NCI-H1105 treated with DMSO at 0.1 percent for 48 hours (cell line): ENCODE data around the gene PPP1R12A.
"Not testable (repeated sequence)": the region's sequence is repeated elsewhere in the genome, so short reads cannot be mapped to it uniquely, and the experiment has no call there.

Experiments used
- DNase-seq: peaks from one replicate; lab custom pipeline; 2025; lab: John Stamatoyannopoulos, UW

PPP1R12A gene

DNA sequence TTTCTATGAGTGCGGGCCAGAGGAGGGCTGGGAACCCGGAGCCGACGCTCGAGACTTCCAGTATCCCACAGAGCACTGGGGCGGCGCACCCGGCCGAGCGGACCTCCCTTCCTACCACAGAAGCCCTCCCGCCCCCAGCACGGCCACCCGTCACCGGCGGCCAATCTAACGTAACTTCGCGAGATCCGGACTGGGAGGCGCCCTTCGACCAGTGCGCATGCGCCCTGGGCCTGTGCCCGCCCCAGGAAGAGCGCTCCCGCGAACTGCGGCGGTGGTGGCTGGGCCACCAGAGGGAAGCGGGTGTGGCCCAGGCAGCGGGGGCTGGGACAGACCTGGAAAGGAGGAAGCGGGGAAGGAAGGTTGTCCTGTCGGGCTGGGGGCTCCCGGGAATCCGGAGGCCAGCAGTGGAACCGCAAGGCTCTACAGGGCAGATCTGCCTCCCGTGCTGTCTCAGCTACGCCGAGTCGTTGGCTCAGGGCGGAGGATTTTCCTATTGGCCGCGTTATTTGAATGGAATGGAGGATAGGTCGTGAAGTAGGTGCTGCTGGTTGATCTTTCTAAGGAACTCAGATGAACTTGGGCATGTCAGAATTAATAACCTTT lies at the start of gene PPP1R12A:
Gene PPP1R12A (minus strand): TSS at position 77 of the 603 bp plus-strand sequence. CDS start 166 bp downstream, outside the sequence.
- peak; percentile 97 for DNase-seq

DNA sequence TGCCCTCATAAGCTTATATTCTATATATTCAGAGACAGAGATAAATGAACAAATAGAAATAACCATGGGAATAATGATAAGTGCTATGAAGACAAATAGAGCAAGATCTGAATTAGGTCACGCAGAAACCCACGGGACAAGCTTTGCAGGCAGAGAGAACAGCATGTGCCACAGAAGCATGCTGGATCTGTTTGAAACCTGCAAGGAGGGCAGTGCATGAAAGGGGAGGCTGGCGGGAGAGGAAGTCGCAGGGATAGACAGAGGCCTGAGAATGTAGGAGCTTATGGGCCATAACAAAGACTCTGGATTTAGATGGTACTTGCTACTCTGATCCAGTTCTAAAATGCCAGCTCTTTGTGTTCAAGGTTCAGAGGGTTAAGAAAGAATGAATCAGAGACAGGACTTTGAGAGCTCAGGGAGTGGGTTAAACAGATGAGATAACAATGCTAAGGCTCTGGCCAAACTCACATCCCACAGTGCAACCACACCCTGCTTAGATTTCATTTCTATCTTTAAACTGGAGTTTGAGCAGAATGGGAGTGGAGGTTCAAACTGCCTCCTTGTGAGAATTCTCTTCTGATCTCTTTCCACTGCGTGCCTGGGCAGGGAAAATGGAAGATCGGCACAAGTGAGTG lies 49.2 kb upstream of the PPP1R12A start:
- no peak for DNase-seq

GRCh38 chr12:79983492-79983891 lies 48.6 kb upstream of the PPP1R12A start:
- no peak for DNase-seq

DNA sequence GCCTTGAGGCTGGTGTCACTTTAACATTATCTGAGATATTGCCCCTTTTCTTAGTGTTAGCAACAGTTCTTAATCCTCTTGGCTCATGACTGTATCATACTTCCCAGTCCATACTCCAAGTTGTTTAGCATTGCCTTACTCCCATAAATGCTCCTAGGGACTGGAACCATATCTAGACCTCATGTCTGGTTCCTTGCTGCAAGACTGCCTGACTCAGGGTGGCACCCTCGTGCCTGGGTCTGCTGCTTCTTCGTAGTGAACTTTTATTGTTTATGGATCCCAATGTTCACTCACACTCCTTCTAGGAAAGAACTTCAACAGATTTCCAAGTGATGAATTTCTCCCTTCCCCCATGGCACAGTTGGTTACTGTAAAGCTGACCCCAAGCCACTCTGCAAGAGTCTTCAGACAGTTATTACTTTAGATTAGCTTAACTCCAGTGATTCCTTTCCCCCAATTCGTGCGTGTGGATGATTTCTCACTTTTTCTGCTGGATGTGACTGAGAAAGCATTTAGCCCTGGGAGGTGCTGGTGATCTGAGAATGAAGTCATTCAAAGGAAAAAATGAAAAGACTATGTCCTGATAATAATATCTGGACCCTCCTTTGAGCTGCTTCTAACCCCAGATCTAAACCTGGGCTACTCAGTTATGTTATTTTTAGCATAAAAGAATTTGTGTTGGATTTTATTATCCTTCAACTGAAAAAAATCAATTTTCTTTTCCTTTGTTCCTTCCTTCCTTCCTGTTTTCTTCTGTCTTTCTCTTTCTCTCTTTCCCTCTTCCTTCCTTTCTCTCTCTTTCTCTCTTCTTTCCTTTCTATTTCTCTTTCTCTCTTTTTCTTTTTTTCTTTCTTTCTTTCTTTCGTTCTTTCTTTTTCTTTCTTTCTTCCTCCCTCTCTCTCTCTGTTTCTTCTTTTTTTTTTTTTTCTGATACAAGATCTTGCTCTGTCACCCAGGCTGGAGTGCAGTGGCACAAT lies 47.5 kb upstream of the PPP1R12A start:
- DNase-seq = no peak

- DNase-seq = no peak
Measured at GRCh38 chr12:79978692-79979091, 43.8 kb upstream of the PPP1R12A start.

DNA sequence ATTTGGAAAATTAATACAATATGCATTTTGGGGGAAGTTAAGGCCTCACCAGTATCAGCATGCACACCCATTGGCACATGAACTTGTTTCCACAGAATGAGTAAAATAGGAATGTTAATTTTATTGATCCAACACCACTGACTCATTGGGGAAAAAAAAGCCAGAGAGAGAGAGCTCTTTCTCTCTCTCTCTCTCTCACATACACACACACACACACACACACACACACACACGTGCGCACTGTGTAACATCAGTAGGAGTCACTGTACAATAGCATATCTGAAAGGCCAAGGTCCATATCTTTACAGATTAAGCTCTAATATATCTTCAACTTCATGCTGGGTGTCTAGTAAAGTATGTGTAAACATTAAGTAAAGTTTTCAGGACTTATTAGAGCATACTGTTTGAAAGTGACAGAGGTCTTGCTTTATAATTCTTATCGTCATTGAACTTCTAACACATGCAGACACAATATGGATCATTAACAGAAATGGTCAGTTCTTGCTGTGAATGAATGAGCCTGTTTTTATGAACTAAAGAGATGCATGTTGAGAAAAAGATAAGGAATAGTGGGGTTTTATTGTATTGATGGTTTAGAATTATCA lies 43.1 kb upstream of the PPP1R12A start:
- not testable (repeated sequence) for DNase-seq

GRCh38 chr12:79975143-79975542 lies 40.2 kb upstream of the PPP1R12A start:
- DNase-seq = no peak

DNA sequence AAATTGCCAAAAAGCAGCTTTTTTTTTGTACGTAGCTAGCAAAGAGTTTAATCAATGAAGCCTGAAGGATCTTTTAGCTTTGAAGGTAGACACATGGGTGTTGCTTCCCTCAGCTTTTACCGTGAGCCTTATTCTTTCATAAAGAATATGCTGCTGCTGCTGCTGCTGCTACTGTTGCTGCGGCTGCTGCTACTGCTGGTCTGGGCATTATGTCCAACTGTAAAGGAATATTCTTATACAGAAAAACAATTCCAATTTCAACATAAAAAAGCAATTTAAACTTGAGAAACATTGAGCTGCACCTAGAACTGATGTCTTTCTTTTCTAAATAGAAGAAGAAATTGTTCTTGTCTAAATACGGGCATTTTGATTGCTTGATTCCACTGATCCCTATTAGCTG lies 38.9 kb upstream of the PPP1R12A start:
- no peak for DNase-seq

- no peak for DNase-seq
Measured at GRCh38 chr12:79964100-79964627, 29.3 kb upstream of the PPP1R12A start.

GRCh38 chr12:79961411-79961810 lies 26.5 kb upstream of the PPP1R12A start:
- DNase-seq = no peak

DNA sequence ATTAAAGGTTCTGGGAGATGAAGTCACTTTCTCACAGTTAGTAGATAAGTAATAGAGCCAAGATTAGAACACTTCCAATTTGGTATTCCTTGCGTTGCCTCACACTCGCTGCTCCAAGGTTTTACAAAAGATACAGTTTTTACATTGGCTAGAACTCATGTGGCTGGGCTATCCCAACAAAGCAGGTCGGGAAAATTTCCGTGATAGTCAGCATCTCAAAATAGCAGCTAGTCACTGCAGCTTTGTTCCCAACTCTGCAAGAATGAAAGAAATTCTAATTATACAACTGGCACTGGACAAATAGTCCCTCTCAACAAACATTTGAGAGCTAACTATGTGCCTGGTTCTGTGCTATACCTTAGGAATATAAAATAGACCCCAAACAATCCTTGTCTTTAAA lies 24.6 kb upstream of the PPP1R12A start:
- DNase-seq = no peak

DNA sequence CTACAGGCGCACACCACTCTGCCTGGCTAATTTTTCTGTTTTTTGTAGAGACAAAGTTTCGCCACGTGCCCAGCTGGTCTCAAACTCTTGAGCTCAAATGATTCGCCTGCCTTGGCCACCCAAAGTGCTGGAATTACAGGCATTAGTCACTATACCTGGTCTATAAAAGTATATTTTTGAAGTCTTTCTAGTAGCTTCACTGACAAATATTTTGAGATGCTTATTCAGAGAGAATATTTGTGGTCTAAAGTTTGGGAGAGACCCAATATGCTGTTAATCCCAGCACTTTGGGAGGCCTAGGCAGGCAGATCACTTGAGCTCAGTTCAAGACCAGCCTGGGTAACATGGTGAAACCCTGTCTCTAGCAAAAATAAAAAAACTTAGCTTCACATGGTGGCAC lies 22.0 kb upstream of the PPP1R12A start:
- DNase-seq = no peak

- DNase-seq = no peak
Measured at GRCh38 chr12:79955561-79955960, 20.7 kb upstream of the PPP1R12A start.

DNA sequence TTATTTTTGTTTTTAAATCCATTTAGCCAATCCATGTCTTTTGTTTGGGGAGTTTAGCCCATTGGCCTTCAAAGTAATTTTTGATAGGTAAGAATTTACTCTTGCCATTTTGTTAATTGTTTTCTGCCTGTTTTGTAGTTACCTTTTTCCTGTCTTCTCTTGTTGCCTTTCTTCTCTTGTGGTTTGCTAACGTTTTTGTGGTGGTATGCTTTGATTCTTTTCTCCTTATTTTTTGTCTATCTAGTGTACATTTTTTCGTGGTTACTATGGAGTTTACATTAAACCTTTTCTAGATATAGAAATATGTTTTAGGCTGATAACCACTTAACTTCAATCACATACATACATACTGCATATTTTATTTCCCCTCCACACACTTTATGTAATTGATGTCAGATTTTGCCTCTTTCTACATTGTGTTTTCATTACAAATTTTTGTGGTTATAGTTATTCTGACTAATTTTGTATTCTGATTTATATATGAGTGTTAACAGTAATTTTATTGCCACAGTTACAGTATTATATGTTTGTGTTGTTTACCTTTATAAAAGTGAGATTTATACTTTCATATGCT lies 19.2 kb upstream of the PPP1R12A start:
- DNase-seq = no peak

GRCh38 chr12:79949098-79949497 lies 14.2 kb upstream of the PPP1R12A start:
- no peak for DNase-seq

- DNase-seq = no peak
Measured at GRCh38 chr12:79945433-79945832, 10.5 kb upstream of the PPP1R12A start.

DNA sequence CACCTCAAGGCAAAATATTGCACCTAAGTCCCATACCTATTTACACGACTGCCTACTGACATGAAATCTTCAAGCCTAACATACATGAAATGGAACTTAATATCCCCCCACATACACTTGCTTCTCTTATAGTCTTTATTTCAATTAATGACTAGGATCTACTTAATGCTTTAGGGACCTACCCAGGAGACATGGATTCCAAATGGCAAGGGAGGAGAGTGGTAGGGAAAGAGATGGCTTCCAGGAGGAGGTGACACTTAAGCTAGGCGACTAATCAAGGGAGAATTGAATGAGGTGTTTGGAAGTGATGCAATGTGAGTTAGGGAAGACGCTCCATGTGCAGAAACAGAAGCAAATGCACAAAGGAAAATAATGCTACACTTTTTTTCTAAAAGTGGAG lies 9.7 kb upstream of the PPP1R12A start:
- no peak for DNase-seq

GRCh38 chr12:79942846-79943245 lies 7.9 kb upstream of the PPP1R12A start:
- not testable (repeated sequence) for DNase-seq

GRCh38 chr12:79939728-79940310 lies 4.9 kb upstream of the PPP1R12A start:
- DNase-seq = no peak

DNA sequence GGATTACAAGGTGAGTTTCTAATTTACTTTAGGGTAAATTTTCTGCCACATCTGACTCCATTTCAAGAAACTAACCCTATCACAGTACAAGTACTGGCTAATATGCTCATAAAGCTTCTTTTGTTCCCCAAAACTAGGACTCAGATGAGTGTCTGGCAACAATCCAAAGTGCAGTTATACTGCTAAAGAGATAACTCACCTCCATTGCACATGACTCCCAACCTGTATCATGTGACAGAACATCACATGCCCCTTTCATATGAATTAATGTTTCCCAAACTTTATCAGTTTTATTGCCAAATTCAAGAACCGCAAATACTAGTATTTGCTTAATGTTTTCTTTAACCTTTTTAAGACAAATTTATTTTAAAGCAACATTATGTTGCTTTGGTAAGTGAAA lies 3.9 kb upstream of the PPP1R12A start:
- DNase-seq = peak; percentile 36

- no peak for DNase-seq
Measured at GRCh38 chr12:79936670-79937069, 1.8 kb upstream of the PPP1R12A start.
